ENCODE results near the gene TULP3. TPM values are rescaled to one million over a fixed set of nuclear protein-coding genes. Genes with fewer than 3 reads are reported as not detected.

Gene TULP3, protein sequence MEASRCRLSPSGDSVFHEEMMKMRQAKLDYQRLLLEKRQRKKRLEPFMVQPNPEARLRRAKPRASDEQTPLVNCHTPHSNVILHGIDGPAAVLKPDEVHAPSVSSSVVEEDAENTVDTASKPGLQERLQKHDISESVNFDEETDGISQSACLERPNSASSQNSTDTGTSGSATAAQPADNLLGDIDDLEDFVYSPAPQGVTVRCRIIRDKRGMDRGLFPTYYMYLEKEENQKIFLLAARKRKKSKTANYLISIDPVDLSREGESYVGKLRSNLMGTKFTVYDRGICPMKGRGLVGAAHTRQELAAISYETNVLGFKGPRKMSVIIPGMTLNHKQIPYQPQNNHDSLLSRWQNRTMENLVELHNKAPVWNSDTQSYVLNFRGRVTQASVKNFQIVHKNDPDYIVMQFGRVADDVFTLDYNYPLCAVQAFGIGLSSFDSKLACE
- total RNA-seq = 18.3 and 21.5 TPM in 2 replicates

DNA sequence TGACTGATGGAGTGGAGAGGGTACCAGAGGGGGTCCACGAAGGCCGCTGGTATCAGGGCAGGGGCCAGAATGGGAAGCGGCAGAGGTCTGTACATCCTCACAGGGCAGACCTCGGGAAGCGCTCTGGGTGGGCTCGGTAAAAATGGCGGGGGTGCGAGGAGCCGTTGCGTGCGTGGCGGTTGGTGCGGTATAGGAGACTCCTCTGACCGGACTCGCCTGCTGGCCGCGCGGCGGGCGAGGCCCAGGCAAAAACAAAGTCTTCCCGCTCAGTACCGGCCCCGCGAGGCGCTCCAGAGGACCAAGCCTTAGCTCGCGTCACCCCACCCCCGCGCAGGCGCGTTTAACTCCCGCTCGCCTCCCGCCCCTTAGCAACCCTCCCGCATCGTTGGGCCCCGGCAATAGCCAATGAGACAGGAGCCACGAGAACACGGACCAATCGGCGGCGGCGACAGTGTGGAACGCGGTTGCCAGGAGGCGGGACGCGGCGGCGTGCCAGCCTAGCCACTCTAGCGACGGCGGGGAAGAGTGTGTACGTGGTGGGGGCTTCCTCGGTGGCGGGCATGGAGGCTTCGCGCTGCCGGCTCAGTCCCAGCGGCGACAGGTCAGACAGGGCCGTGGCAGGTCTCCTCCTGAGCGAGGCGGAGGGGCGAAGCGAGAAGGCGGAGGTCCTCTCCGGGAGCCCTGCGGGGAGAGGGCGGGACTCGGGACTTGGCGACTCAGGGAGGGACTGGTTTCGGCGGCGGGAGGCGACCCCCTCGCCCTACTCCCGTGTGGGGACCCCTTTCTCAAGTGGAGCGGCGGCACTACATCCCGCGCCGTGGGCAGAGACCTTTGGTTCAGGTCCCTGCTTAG, at the start of gene TULP3:
Gene TULP3 (plus strand): TSS at position 504 of the 852 bp plus-strand sequence. CDS start 57 bp downstream, at position 561.

DNA sequence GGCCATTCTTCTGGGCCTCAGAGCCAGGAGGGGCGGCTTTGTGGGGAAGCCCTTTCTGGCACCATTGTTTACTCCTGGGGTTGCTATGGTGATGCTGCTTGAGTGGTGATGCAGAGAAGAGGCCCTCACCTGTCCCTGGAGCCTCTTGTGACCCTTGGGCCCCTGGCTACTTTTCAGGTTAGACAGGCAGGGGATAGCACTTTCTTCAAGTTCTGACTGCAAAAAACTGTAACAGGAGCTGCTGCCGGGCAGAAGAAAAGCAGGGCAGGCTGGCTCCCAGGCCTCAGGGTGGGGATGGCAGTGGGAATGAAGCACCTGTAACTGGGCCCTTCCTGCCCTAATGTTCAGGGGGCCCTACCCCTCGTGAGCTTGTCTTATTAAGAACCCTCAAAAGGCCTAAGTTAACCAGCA, 33.7 kb upstream of the TULP3 start, which contains the start of gene TEX52:
Gene TEX52 (minus strand): TSS at position 19 of the 411 bp plus-strand sequence. CDS start 13 bp downstream, at position 6.

GRCh38 chr12:2877047-2877952, 13.4 kb upstream of the TULP3 start, which contains the start of the genes FOXM1 and RHNO1:
Gene FOXM1, minus strand, starts transcription at chr12:2877174. Its CDS starts 2,696 bp downstream, at chr12:2874478.
Gene RHNO1, plus strand, starts transcription at chr12:2877223. Its CDS starts 8,144 bp downstream, at chr12:2885367.

DNA sequence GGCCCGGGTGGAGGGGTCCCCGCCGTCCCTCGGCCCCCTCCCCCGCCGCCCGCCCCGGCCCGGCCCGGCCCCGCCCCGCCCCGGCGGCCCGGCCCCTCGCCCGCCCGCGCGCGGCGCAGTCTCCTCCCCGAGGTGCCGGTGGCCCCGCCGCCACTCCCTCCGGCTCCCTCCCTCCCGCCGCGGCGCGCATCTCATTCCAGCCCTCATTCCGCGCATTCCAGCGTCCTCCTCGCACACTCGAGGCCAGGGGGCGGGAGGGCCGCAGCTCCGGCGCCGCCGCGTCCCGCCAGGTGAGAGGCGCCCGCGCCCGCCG, 68.5 kb downstream of the TULP3 start, which contains the start of gene TEAD4:
Gene TEAD4 (plus strand): TSS at position 206 of the 313 bp plus-strand sequence.

Other genes with a start within 250 kb of the TULP3 start
- gene FKBP4, start 95.9 kb upstream of the TULP3 start, total RNA-seq = 28.4 and 38.2 TPM in 2 replicates
- gene ITFG2, start 78.2 kb upstream of the TULP3 start, total RNA-seq = 16.5 and 18.7 TPM in 2 replicates
- gene NRIP2, start 55.9 kb upstream of the TULP3 start, total RNA-seq = under 0.01 TPM in 1 of 2 replicates, not detected in the other
- not detected in 2 replicates for gene TEX52, start 33.9 kb upstream of the TULP3 start, total RNA-seq
- 8.5 and 9.3 TPM in 2 replicates for gene FOXM1, start 13.7 kb upstream of the TULP3 start, total RNA-seq
- 17.3 and 20.3 TPM in 2 replicates for gene RHNO1, start 13.7 kb upstream of the TULP3 start, total RNA-seq
- 7.0 and 7.6 TPM in 2 replicates for gene TEAD4, start 68.5 kb downstream of the TULP3 start, total RNA-seq
- 33.6 and 44.2 TPM in 2 replicates for gene TSPAN9, start 186.5 kb downstream of the TULP3 start, total RNA-seq